Hematopoietic multipotent progenitor cell treated with erythropoietin and hydrocortisone succinate and interleukin-3 and kit ligand, for 8 days (in vitro differentiated cells): ENCODE data around the gene NPHP4.

Experiments used
- DNase-seq: peaks from one replicate; pipeline ENCODE4 v3.0.0-alpha.2; 2015

The NPHP4 gene

GRCh38 chr1:5992026-5992813 lies at the start of gene NPHP4:
Gene NPHP4, minus strand, starts transcription at chr1:5992425. Its CDS starts 6,136 bp downstream, at chr1:5986289.
- peak; percentile 99 for DNase-seq

- DNase-seq = no peak
Measured at GRCh38 chr1:6041432-6042062, 49.3 kb upstream of the NPHP4 start.

GRCh38 chr1:6040861-6041415 lies 48.7 kb upstream of the NPHP4 start:
- DNase-seq = no peak

GRCh38 chr1:6040444-6040843 lies 48.2 kb upstream of the NPHP4 start:
- DNase-seq = no peak

GRCh38 chr1:6039031-6039430 lies 46.8 kb upstream of the NPHP4 start:
- no peak for DNase-seq

GRCh38 chr1:6038603-6039002 lies 46.4 kb upstream of the NPHP4 start:
- DNase-seq = no peak

- DNase-seq = no peak
Measured at GRCh38 chr1:6037338-6037762, 45.1 kb upstream of the NPHP4 start.

- DNase-seq = no peak
Measured at GRCh38 chr1:6035719-6036118, 43.5 kb upstream of the NPHP4 start.

- no peak for DNase-seq
Measured at GRCh38 chr1:6035303-6035702, 43.1 kb upstream of the NPHP4 start.

GRCh38 chr1:6034750-6035096 lies 42.5 kb upstream of the NPHP4 start:
- DNase-seq = no peak

GRCh38 chr1:6033986-6034749 lies 41.9 kb upstream of the NPHP4 start:
- peak; percentile 19 for DNase-seq

- no peak for DNase-seq
Measured at GRCh38 chr1:6033124-6033523, 40.9 kb upstream of the NPHP4 start.

- DNase-seq = no peak
Measured at GRCh38 chr1:6030547-6031261, 38.5 kb upstream of the NPHP4 start.

- no peak for DNase-seq
Measured at GRCh38 chr1:6030132-6030531, 37.9 kb upstream of the NPHP4 start.

GRCh38 chr1:6029351-6029750 lies 37.1 kb upstream of the NPHP4 start:
- DNase-seq = no peak

- DNase-seq = peak; percentile 54
Measured at GRCh38 chr1:6028042-6028850, 36.0 kb upstream of the NPHP4 start.

GRCh38 chr1:6027591-6027990 lies 35.4 kb upstream of the NPHP4 start:
- DNase-seq = peak; percentile 5

GRCh38 chr1:6026095-6026809 lies 34.0 kb upstream of the NPHP4 start:
- peak; percentile 90 for DNase-seq

- DNase-seq = peak; percentile 10
Measured at GRCh38 chr1:6025269-6026094, 33.3 kb upstream of the NPHP4 start.

- no peak for DNase-seq
Measured at GRCh38 chr1:6024376-6024775, 32.2 kb upstream of the NPHP4 start.
